ENCODE measurements around the gene PGRMC2. TPM values are rescaled to one million over a fixed set of nuclear protein-coding genes. Genes with fewer than 3 reads are reported as not detected.
A peak's percentile ranks its signal among the peaks of the same experiment; 100 is the strongest.

PGRMC2 gene
- total and polyA plus RNA-seq, 2 of the 4 experiments (the other 2 are of a cell fraction), result 13.4 to 40.7 TPM

DNA sequence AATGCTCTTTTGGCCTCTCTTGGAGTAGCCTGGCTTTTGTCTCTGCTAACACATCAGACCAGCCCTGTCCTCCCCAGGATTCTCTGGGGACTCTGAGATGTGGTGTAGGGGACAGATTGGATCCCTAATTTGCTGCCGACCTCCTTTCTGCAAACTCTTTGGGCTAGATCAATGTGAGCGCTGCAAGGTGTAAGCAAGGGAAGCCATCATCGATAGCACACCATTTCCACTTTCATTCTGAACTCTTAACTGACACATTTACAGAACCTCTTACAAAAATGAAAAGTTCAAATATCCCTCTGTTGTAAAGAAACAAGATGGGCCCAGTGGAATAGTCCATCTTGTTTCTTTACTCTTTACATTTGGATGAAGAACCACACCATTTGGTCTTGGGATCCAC, 46.6 kb downstream of the PGRMC2 start (continued):
- no peak for TF ChIP-seq POLR2A (IDR thresholded peaks at IDR 0.05; ENCODE audit: low read depth, low read length)
- TF ChIP-seq RAD21 (IDR thresholded peaks at IDR 0.05; ENCODE audit: low read length), result no peak
- TF ChIP-seq RFX5 (IDR thresholded peaks at IDR 0.05; ENCODE audit: low read depth, low read length), result no peak

DNA sequence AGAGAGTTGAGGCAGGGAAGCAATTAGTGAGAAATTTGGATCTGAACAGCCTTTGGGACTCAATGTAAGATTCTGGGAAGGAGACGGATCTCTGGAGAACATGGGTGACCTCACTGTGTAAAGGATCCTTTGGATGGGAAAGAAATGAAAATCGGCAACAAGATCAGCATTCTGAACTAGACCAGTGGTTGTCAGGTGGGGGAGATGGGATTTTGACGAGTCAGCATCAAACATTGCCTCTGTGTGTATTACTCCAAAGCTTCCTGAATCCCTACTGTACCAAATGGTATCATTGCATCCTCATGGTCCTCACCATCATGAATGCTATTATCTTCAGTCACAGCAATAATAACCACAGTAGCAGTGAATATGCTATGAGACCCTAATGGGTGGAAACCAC, 52.8 kb downstream of the PGRMC2 start:
- BruUV-seq (replicated peaks), result no TSS peak
- Histone ChIP-seq H3K79me1 (ENCODE audit: low read depth in 1 of 2, low read length in 2 of 2) (no peaks in the 10 kb centered on the region), H3K27ac (ENCODE audit: insufficient read depth, low read length) (no peak overlapping the region), H2AK9ac (replicated peaks; ENCODE audit: low read depth, low read length, poor library complexity) (no peak overlapping the region), H2AFZ (replicated peaks; ENCODE audit: low read length, poor library complexity) (no peak overlapping the region), H4K20me1 (ENCODE audit: insufficient read depth, low read length) (no peaks in the 10 kb centered on the region), H3K4me2 (ENCODE audit: low read depth, low read length) (no peak overlapping the region), H3K56ac (ENCODE audit: extremely low read depth, insufficient read depth, low read length) (no peak overlapping the region), H2BK20ac (ENCODE audit: low read depth, low read length) (0 out of 2 replicates have a peak overlapping the region, but pooled peaks have one; percentile 35), H3K9me1 (ENCODE audit: insufficient read depth, low read length) (no peaks in the 10 kb centered on the region; the same call in 1 of the 2 replicates), H3K4me3 (ENCODE audit: insufficient read depth, low read depth, low read length) (no peak overlapping the region), H4K91ac (ENCODE audit: insufficient read depth, low read depth, low read length) (no peak overlapping the region; the same call in 1 of the 2 replicates), H3K9me3 (ENCODE audit: control insufficient read depth, insufficient read depth, low read length) (no peaks in the 10 kb centered on the region), H3K18ac (ENCODE audit: low read depth, low read length) (no peak overlapping the region), H3K4me1 (ENCODE audit: control insufficient read depth, insufficient read depth, low read length) (no peaks in the 10 kb centered on the region), H3K14ac (replicated peaks; ENCODE audit: low read depth, low read length) (no peak overlapping the region), H3K27me3 (ENCODE audit: control insufficient read depth, insufficient read depth, low read length) (no peaks in the 10 kb centered on the region), H3K4ac (ENCODE audit: low read depth, low read length) (no peak overlapping the region), H2AK5ac (ENCODE audit: low read depth, low read length) (no peak overlapping the region), H3K23ac (ENCODE audit: low read depth, low read length) (no peak overlapping the region), H3K36me3 (ENCODE audit: control insufficient read depth, insufficient read depth, low read length) (no peaks in the 10 kb centered on the region), H4K5ac (ENCODE audit: low read depth, low read length) (no peak overlapping the region), H4K8ac (ENCODE audit: low read depth in 2 of 2, low read length in 2 of 2) (no peak overlapping the region), H2BK5ac (ENCODE audit: low read depth, low read length, poor library complexity, severe bottlenecking) (no peak overlapping the region), H2BK120ac (ENCODE audit: low read depth, low read length) (no peak overlapping the region), H3K9ac (ENCODE audit: low read depth, low read length) (no peak overlapping the region), H2BK15ac (ENCODE audit: low read depth, low read length) (no peak overlapping the region)
- CTCF ChIA-PET, result no interaction called here
- dilution Hi-C loops (cut with HindIII; ENCODE audit: low sequenced_read_pairs, unreplicated experiment), result no loop called here
- POLR2A ChIA-PET (ENCODE audit: unreplicated experiment), result no interaction called here
- in situ Hi-C loops (cut with MboI; ENCODE audit: low sequenced_read_pairs), result no loop called here
- peak; percentile 93 for TF ChIP-seq MAFK (IDR thresholded peaks at IDR 0.05; ENCODE audit: low read depth, low read length)
- no peak for TF ChIP-seq RAD21 (IDR thresholded peaks at IDR 0.05; ENCODE audit: low read length)
- TF ChIP-seq CEBPB (IDR thresholded peaks at IDR 0.05; ENCODE audit: low read depth, low read length), result no peak
- TF ChIP-seq, protein P1, sequence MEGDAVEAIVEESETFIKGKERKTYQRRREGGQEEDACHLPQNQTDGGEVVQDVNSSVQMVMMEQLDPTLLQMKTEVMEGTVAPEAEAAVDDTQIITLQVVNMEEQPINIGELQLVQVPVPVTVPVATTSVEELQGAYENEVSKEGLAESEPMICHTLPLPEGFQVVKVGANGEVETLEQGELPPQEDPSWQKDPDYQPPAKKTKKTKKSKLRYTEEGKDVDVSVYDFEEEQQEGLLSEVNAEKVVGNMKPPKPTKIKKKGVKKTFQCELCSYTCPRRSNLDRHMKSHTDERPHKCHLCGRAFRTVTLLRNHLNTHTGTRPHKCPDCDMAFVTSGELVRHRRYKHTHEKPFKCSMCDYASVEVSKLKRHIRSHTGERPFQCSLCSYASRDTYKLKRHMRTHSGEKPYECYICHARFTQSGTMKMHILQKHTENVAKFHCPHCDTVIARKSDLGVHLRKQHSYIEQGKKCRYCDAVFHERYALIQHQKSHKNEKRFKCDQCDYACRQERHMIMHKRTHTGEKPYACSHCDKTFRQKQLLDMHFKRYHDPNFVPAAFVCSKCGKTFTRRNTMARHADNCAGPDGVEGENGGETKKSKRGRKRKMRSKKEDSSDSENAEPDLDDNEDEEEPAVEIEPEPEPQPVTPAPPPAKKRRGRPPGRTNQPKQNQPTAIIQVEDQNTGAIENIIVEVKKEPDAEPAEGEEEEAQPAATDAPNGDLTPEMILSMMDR (conservative IDR thresholded peaks at IDR 0.05; ENCODE audit: low read depth, low read length), result no peak
- TF ChIP-seq RCOR1 (IDR thresholded peaks at IDR 0.05; ENCODE audit: insufficient replicate concordance, low read length), result no peak
- TF ChIP-seq, protein P2, sequence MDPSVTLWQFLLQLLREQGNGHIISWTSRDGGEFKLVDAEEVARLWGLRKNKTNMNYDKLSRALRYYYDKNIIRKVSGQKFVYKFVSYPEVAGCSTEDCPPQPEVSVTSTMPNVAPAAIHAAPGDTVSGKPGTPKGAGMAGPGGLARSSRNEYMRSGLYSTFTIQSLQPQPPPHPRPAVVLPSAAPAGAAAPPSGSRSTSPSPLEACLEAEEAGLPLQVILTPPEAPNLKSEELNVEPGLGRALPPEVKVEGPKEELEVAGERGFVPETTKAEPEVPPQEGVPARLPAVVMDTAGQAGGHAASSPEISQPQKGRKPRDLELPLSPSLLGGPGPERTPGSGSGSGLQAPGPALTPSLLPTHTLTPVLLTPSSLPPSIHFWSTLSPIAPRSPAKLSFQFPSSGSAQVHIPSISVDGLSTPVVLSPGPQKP (IDR thresholded peaks at IDR 0.05; ENCODE audit: borderline replicate concordance, low read depth, low read length), result no peak
- TF ChIP-seq SMC3 (IDR thresholded peaks at IDR 0.05; ENCODE audit: low read depth, low read length), result no peak
- no peak for TF ChIP-seq BHLHE40 (IDR thresholded peaks at IDR 0.05; ENCODE audit: low read depth, low read length)
- intact Hi-C loops (cut with micrococcal nuclease), result no loop called here
- 100% methylated on average over 1 of the region's 3 CpGs; no CpG with 5 or more reads in 1 of the 2 experiments for WGBS, 2 experiments (ENCODE audit: extremely low coverage in 2 of 2, insufficient read length in 1 of 2)
- no peak for ATAC-seq (ENCODE audit: low read depth)
- DNase-seq, result no peak

All from IMR-90 (cell line).